ENCODE results near the gene MCM9. TPM values are rescaled to one million over a fixed set of nuclear protein-coding genes. Genes with fewer than 3 reads are reported as not detected.

The MCM9 gene
- total RNA-seq, 1 experiment from 2014 or later: 17.8 TPM

DNA sequence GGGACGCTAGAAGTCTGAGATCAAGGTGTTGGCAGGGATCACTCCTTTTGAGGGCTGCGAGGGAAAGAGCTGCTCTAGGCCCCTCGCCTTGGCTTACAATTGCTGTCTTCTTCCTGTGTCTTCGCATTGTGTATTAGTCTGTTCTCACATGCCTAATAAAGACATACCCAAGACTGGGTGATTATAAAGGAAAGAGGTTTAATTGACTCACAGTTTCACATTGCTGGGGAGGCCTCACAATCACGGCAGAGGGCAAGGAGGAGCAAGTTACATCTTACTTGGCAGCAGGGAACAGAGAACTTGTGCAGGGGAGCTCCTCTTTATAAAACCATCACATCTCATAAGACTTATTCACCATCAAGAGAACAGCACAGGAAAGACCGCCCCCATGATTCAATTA is 143.5 kb downstream of the MCM9 start:
- Histone ChIP-seq H4K20me1 (ENCODE audit: insufficient read depth, low read depth, low read length) (no peaks in the 10 kb centered on the region), H3K4me1 (ENCODE audit: low read length) (peaks cover 19% of the 10 kb centered on the region), H3K9me3 (ENCODE audit: low read length) (no peaks in the 10 kb centered on the region), H3K36me3 (ENCODE audit: insufficient read depth, low read length) (no peaks in the 10 kb centered on the region), H3K9me2 (replicated peaks; ENCODE audit: insufficient read depth, low read length) (no peaks in the 10 kb centered on the region), H2AFZ (ENCODE audit: low read length) (no peak overlapping the region), H3K27me3 (ENCODE audit: low read length) (no peaks in the 10 kb centered on the region), H3K79me2 (ENCODE audit: low read length) (no peaks in the 10 kb centered on the region), H3K27ac (ENCODE audit: low read length) (no peak overlapping the region), H3K9ac (ENCODE audit: low read length) (no peak overlapping the region), H3K4me3 (ENCODE audit: low read length) (no peak overlapping the region), H3K4me2 (ENCODE audit: low read depth, low read length, poor library complexity, severe bottlenecking) (no peak overlapping the region)
- no peak for DNase-seq

DNA sequence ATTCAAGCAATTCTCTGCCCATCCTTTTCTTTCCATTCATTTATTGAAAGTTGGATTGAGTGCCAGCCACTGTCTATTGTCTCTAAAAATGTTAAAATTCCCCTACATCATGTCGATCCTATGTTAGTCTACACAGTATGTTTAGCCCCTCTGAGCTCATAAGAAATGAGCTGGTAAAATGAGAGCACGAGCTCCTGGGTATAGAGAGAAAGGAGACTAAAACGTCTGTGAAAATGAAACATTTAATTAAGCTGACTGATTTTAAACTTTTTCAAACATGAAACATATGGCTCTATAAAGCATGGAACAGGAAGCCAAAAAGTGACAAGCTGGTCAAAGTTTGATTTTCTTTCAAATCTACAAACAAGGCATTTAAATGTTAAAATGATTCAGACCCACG is 145.0 kb downstream of the MCM9 start:
- Histone ChIP-seq H3K4me2 (ENCODE audit: low read depth, low read length, poor library complexity, severe bottlenecking) (no peak overlapping the region), H3K79me2 (ENCODE audit: low read length) (no peaks in the 10 kb centered on the region)

GRCh38 chr6:118789419-118789818 is 145.5 kb downstream of the MCM9 start:
- Histone ChIP-seq H3K27ac (ENCODE audit: low read length) (no peak overlapping the region), H3K36me3 (ENCODE audit: insufficient read depth, low read length) (no peaks in the 10 kb centered on the region), H3K4me1 (ENCODE audit: low read length) (peaks cover 27% of the 10 kb centered on the region), H3K9ac (ENCODE audit: low read length) (no peak overlapping the region), H3K4me3 (ENCODE audit: low read length) (no peak overlapping the region), H4K20me1 (ENCODE audit: insufficient read depth, low read depth, low read length) (no peaks in the 10 kb centered on the region), H3K9me2 (replicated peaks; ENCODE audit: insufficient read depth, low read length) (no peaks in the 10 kb centered on the region), H2AFZ (ENCODE audit: low read length) (no peak overlapping the region), H3K79me2 (ENCODE audit: low read length) (no peaks in the 10 kb centered on the region), H3K9me3 (ENCODE audit: low read length) (no peaks in the 10 kb centered on the region), H3K27me3 (ENCODE audit: low read length) (no peaks in the 10 kb centered on the region), H3K4me2 (ENCODE audit: low read depth, low read length, poor library complexity, severe bottlenecking) (no peak overlapping the region)
- no peak for DNase-seq

More for the DNA sequence above, 145.0 kb downstream of the MCM9 start:
- Histone ChIP-seq H3K9ac (ENCODE audit: low read length) (no peak overlapping the region), H3K27ac (ENCODE audit: low read length) (no peak overlapping the region), H3K4me1 (ENCODE audit: low read length) (peaks cover 21% of the 10 kb centered on the region), H3K9me2 (replicated peaks; ENCODE audit: insufficient read depth, low read length) (no peaks in the 10 kb centered on the region), H3K4me3 (ENCODE audit: low read length) (no peak overlapping the region), H3K9me3 (ENCODE audit: low read length) (no peaks in the 10 kb centered on the region), H4K20me1 (ENCODE audit: insufficient read depth, low read depth, low read length) (no peaks in the 10 kb centered on the region), H2AFZ (ENCODE audit: low read length) (no peak overlapping the region), H3K27me3 (ENCODE audit: low read length) (no peaks in the 10 kb centered on the region), H3K36me3 (ENCODE audit: insufficient read depth, low read length) (no peaks in the 10 kb centered on the region)
- no peak for DNase-seq

DNA sequence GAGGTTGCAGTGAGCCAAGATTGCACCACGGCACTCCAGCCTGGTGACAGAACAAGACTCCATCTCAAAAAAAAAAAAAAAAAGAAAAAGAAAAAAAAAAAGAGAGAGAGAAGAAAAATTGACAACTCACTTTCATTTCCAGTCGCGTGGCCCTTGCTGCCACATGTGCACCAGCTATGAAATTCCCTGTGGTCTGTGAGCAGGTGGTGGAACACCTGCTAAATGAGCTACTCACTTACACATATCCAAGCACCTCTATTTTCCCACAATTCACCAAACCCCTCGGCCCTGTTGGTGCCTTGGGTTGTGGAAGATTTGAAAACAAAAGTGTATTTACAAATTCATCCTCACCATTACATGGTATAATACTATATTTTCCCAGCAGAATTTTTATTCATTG is 146.3 kb downstream of the MCM9 start:
- no peaks in the 10 kb centered on the region for H3K36me3 ChIP-seq (ENCODE audit: insufficient read depth, low read length)
- H4K20me1 ChIP-seq (ENCODE audit: insufficient read depth, low read depth, low read length): no peaks in the 10 kb centered on the region
- H3K79me2 ChIP-seq (ENCODE audit: low read length): no peaks in the 10 kb centered on the region
- no peak overlapping the region for H3K27ac ChIP-seq (ENCODE audit: low read length)
- no peak overlapping the region for H3K9ac ChIP-seq (ENCODE audit: low read length)
- H2AFZ ChIP-seq (ENCODE audit: low read length): no peak overlapping the region
- no peak for DNase-seq
- no peak overlapping the region for H3K4me3 ChIP-seq (ENCODE audit: low read length)
- H3K27me3 ChIP-seq (ENCODE audit: low read length): no peaks in the 10 kb centered on the region
- H3K4me2 ChIP-seq (ENCODE audit: low read depth, low read length, poor library complexity, severe bottlenecking): no peak overlapping the region
- no peaks in the 10 kb centered on the region for H3K9me3 ChIP-seq (ENCODE audit: low read length)
- H3K4me1 ChIP-seq (ENCODE audit: low read length): peaks cover 34% of the 10 kb centered on the region
- no peaks in the 10 kb centered on the region for H3K9me2 ChIP-seq (replicated peaks; ENCODE audit: insufficient read depth, low read length)

- no peak overlapping the region for H2AFZ ChIP-seq (ENCODE audit: low read length)
- no peaks in the 10 kb centered on the region for H3K36me3 ChIP-seq (ENCODE audit: insufficient read depth, low read length)
- H3K9me2 ChIP-seq (replicated peaks; ENCODE audit: insufficient read depth, low read length): no peaks in the 10 kb centered on the region
- no peak overlapping the region for H3K4me3 ChIP-seq (ENCODE audit: low read length)
- no peaks in the 10 kb centered on the region for H3K27me3 ChIP-seq (ENCODE audit: low read length)
- H4K20me1 ChIP-seq (ENCODE audit: insufficient read depth, low read depth, low read length): no peaks in the 10 kb centered on the region
- H3K9ac ChIP-seq (ENCODE audit: low read length): no peak overlapping the region
- no peaks in the 10 kb centered on the region for H3K9me3 ChIP-seq (ENCODE audit: low read length)
- H3K4me2 ChIP-seq (ENCODE audit: low read depth, low read length, poor library complexity, severe bottlenecking): no peak overlapping the region
- DNase-seq: no peak
- H3K27ac ChIP-seq (ENCODE audit: low read length): no peak overlapping the region
- H3K79me2 ChIP-seq (ENCODE audit: low read length): no peaks in the 10 kb centered on the region
- peaks cover 36% of the 10 kb centered on the region for H3K4me1 ChIP-seq (ENCODE audit: low read length)
Observed at GRCh38 chr6:118787724-118788423, 147.1 kb downstream of the MCM9 start.

GRCh38 chr6:118786596-118787453 is 148.1 kb downstream of the MCM9 start:
- no peaks in the 10 kb centered on the region for H3K79me2 ChIP-seq (ENCODE audit: low read length)
- no peaks in the 10 kb centered on the region for H4K20me1 ChIP-seq (ENCODE audit: insufficient read depth, low read depth, low read length)
- no peaks in the 10 kb centered on the region for H3K36me3 ChIP-seq (ENCODE audit: insufficient read depth, low read length)
- H2AFZ ChIP-seq (ENCODE audit: low read length): no peak overlapping the region
- DNase-seq: no peak
- peaks cover 36% of the 10 kb centered on the region for H3K4me1 ChIP-seq (ENCODE audit: low read length)
- no peak overlapping the region for H3K9ac ChIP-seq (ENCODE audit: low read length)
- peak overlapping the region; percentile 19 for H3K4me2 ChIP-seq (ENCODE audit: low read depth, low read length, poor library complexity, severe bottlenecking)
- no peaks in the 10 kb centered on the region for H3K9me3 ChIP-seq (ENCODE audit: low read length)
- no peaks in the 10 kb centered on the region for H3K9me2 ChIP-seq (replicated peaks; ENCODE audit: insufficient read depth, low read length)
- no peaks in the 10 kb centered on the region for H3K27me3 ChIP-seq (ENCODE audit: low read length)
- H3K27ac ChIP-seq (ENCODE audit: low read length): no peak overlapping the region
- no peak overlapping the region for H3K4me3 ChIP-seq (ENCODE audit: low read length)

DNA sequence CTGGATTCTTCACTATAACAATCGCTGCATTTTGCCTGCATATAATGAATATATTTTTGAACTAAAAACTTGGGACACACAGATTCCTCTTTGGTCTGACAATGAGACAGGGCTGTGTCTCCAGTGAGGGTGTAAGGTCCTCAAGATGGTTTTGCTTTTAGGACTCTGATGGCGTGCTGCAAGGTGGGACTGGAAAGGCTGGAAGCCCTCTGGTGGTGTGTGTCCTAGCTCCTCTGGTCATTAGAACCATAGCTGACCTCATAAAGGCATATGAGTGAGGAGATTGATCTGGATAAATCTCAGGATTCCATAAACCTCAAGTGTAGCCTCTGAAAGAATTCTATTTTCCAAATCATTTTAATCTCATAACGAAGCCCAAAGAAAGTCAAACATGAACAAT is 149.4 kb downstream of the MCM9 start:
- Histone ChIP-seq H3K4me1 (ENCODE audit: low read length) (peaks cover 36% of the 10 kb centered on the region), H3K27ac (ENCODE audit: low read length) (no peak overlapping the region), H2AFZ (ENCODE audit: low read length) (no peak overlapping the region), H3K4me2 (ENCODE audit: low read depth, low read length, poor library complexity, severe bottlenecking) (no peak overlapping the region), H3K9me2 (replicated peaks; ENCODE audit: insufficient read depth, low read length) (no peaks in the 10 kb centered on the region), H3K9ac (ENCODE audit: low read length) (no peak overlapping the region), H3K79me2 (ENCODE audit: low read length) (no peaks in the 10 kb centered on the region), H3K9me3 (ENCODE audit: low read length) (no peaks in the 10 kb centered on the region), H3K4me3 (ENCODE audit: low read length) (no peak overlapping the region), H3K36me3 (ENCODE audit: insufficient read depth, low read length) (no peaks in the 10 kb centered on the region), H4K20me1 (ENCODE audit: insufficient read depth, low read depth, low read length) (no peaks in the 10 kb centered on the region), H3K27me3 (ENCODE audit: low read length) (no peaks in the 10 kb centered on the region)
- DNase-seq: no peak

DNA sequence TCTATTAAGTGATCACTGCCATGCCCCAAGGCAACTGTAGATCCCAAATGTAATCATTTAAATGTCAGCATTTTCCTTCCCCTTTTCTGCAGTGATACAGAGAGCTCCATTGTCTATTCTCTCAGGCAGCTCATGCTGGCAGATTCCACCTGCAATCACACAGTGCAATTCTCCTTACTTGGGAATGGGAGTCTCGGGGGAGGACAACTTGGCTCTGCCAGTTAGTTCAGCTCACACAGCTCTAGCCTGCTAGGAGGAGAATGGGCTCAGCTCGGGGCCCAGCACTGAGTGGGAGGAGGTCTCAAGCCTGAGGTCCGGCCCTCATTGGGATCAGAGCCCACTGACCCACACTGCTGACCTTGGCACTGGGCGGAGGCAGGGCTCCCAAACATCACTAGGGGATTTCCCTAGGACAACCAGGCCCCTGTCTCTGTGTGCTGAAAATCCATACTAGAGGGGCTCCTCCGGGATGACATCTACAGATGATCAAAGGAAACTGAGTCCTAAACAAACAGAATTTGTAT is 150.3 kb downstream of the MCM9 start:
- no peak overlapping the region for H3K9ac ChIP-seq (ENCODE audit: low read length)
- no peaks in the 10 kb centered on the region for H3K27me3 ChIP-seq (ENCODE audit: low read length)
- H3K9me3 ChIP-seq (ENCODE audit: low read length): no peaks in the 10 kb centered on the region
- H3K4me3 ChIP-seq (ENCODE audit: low read length): no peak overlapping the region
- H3K4me2 ChIP-seq (ENCODE audit: low read depth, low read length, poor library complexity, severe bottlenecking): peak overlapping the region; percentile 30
- no peak for DNase-seq
- H3K27ac ChIP-seq (ENCODE audit: low read length): no peak overlapping the region
- no peak overlapping the region for H2AFZ ChIP-seq (ENCODE audit: low read length)
- no peaks in the 10 kb centered on the region for H3K36me3 ChIP-seq (ENCODE audit: insufficient read depth, low read length)
- no peaks in the 10 kb centered on the region for H3K9me2 ChIP-seq (replicated peaks; ENCODE audit: insufficient read depth, low read length)
- peaks cover 36% of the 10 kb centered on the region for H3K4me1 ChIP-seq (ENCODE audit: low read length)
- no peaks in the 10 kb centered on the region for H3K79me2 ChIP-seq (ENCODE audit: low read length)
- no peaks in the 10 kb centered on the region for H4K20me1 ChIP-seq (ENCODE audit: insufficient read depth, low read depth, low read length)
